T-helper 17 cell (primary cell): ENCODE data around the gene HOXA5. TPM values are rescaled to one million over a fixed set of nuclear protein-coding genes. Genes with fewer than 3 reads are reported as not detected.

Experiments used
- ATAC-seq: fragments of 150-1000 bp; cut with Tn5 transposase; 2 replicates; pipeline ENCODE4 v1.10.0; 2021; ENCODE audit warnings: mild to moderate bottlenecking, moderate library complexity
- DNase-seq, 3 donors: peaks; one replicate each; pipeline versions ENCODE4 v3.0.0 to v3.0.0-alpha.2; 2020 to 2021
- H3K9me3 ChIP-seq: one replicate; pipeline ENCODE4 v1.7.0; 2013; ENCODE audit warnings: low read length, mild to moderate bottlenecking; ENCODE audit not compliant: control insufficient read depth, poor library complexity, severe bottlenecking
- H3K27ac Mint-ChIP-seq: one replicate; pipeline ENCODE4 v1.8.0; 2022; ENCODE audit warnings: mild to moderate bottlenecking, moderate library complexity, mixed read lengths
- H3K27me3 Mint-ChIP-seq: one replicate; pipeline ENCODE4 v1.8.0; 2022; ENCODE audit warnings: mixed read lengths
- H3K36me3 Mint-ChIP-seq: one replicate; pipeline ENCODE4 v1.8.0; 2022; ENCODE audit warnings: low read depth, mixed read lengths
- H3K4me1 Mint-ChIP-seq: one replicate; pipeline ENCODE4 v1.8.0; 2022; ENCODE audit warnings: mild to moderate bottlenecking, mixed read lengths
- H3K4me3 Mint-ChIP-seq: one replicate; pipeline ENCODE4 v1.8.0; 2022; ENCODE audit warnings: mild to moderate bottlenecking, moderate library complexity, mixed read lengths
- total RNA-seq, 4 donors: library from RNA in 2 of 4; stranded (reverse) in 2 of 4; gene quantifications; one replicate each; pipeline ENCODE4 v1.2.3 and lab custom pipeline; 2022 to 2026

The HOXA5 gene
- total RNA-seq, 2 donors from 2014 or later = 0.26 TPM; not detected in 1

DNA sequence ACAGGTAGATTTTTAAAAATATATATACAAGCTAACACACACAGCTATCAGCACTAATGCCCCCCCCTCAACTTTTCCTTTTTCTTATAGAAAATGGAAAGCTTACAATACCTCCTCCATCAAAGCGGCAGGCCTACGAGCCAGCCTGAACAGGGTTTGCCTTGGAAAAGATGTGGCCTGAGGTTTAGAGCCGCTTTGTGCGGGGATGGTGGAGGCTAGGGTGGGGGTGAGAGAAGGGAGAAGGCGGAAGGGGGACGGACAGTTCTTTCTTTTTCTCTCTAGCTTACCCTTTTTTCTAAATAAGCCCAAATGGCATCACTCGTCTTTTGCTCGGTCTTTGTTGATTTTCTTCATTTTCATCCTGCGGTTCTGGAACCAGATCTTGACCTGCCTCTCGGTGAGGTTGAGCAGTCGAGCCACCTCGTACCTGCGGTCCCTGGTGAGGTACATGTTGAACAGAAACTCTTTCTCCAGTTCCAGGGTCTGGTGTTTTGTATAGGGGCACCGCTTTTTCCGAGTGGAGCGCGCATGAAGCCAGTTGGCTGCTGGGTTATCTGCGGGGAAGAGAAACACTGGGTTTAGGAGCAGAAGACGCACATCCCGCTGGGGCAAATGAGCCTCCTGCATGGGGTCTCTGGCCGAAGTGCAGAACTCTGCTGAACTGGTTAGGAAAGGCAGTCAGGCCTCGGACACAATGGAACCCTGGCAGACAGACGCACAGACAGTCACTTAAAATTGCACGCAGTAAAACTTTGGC lies 20.0 kb upstream of the HOXA5 start:
- Mint-ChIP-seq H3K36me3 (peaks cover 5% of the 10 kb centered on the region), H3K4me3 (peak overlapping the region; percentile 64), H3K27me3 (peaks cover 79% of the 10 kb centered on the region), H3K27ac (peak overlapping the region; percentile 86), H3K4me1 (peaks cover 15% of the 10 kb centered on the region)
- DNase-seq (no peak), ATAC-seq (no peak)
- no peaks in the 10 kb centered on the region for H3K9me3 ChIP-seq

DNA sequence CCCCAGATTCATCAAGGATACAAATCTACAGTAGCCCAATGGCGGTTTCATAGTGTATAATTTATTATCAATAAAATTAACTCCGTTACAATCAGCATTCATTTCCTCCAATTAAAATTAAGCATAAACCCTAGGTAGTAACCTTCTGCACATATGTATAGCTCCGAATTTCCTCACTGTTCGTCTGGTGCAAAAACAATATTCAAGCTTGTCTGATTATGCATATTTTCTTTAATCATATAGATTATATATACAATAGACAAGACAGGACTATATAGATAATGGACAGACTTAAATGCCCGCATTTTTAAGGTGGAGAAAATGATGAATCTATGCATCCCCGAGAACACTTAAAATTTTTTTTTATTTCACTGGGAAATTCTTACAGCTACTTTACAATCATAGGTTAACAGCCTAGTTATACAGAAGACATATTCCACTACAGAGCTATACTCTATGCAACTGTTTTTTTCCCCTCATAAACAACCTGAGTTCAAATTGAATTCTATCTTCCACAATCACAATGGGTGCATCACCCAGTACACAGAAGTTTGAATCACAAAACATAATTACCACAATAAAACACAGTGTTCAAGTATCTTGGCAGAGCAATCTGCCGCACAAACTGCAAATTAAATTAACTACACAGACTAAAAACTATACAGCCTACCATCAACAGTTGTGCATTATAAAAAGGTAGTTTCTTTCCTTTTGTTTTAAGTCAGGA lies 19.2 kb upstream of the HOXA5 start:
- Mint-ChIP-seq H3K36me3 (peaks cover 8% of the 10 kb centered on the region), H3K27ac (no peak overlapping the region), H3K4me3 (no peak overlapping the region), H3K4me1 (peaks cover 21% of the 10 kb centered on the region), H3K27me3 (peaks cover 79% of the 10 kb centered on the region)
- ATAC-seq (no peak), DNase-seq (no peak)
- H3K9me3 ChIP-seq = no peaks in the 10 kb centered on the region

DNA sequence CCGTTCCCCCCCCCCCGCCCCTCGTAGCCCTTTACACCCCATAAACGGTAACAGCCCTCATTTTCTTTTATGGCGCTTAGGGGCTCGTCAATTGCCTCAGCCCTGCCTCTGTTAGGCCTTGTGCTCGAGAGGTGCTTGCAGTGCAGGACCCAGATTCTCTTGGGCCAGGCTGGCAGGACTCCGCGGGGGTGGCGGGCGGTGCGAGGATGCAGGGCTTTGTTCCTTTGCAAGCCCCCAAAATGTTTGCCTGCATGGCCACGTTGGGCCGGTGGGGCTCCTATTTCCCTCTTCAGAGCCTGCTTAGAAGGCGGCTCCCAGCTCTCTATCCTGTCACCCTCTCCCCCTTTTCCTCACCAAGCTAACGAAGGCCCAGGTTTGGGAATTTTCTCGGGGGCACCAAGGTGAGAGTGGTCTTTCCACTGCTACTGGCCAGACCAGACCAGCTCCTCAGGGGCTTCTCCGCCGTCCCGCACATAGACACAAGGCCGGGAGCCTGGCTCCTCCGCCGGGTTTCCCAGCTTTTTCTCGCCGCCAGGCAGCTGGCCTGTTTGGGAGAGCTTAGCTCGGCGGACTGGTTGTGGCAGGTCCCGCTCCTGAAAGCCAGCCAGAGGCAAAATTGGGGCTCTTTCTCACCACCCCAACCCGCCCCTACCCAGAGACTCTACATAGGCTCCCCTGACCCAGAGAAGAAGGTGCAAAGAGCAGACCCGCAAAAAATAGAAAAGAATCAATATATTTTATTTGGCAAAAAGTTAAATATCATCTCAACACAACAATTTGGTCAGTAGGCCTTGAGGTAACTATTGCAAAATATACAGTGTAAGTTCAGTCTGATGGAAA lies 18.5 kb upstream of the HOXA5 start:
- Mint-ChIP-seq H3K4me3 (peak overlapping the region; percentile 19), H3K4me1 (peaks cover 21% of the 10 kb centered on the region), H3K27ac (no peak overlapping the region), H3K36me3 (peaks cover 7% of the 10 kb centered on the region), H3K27me3 (peaks cover 79% of the 10 kb centered on the region)
- DNase-seq = no peak
- H3K9me3 ChIP-seq = no peaks in the 10 kb centered on the region
- ATAC-seq = no peak

DNA sequence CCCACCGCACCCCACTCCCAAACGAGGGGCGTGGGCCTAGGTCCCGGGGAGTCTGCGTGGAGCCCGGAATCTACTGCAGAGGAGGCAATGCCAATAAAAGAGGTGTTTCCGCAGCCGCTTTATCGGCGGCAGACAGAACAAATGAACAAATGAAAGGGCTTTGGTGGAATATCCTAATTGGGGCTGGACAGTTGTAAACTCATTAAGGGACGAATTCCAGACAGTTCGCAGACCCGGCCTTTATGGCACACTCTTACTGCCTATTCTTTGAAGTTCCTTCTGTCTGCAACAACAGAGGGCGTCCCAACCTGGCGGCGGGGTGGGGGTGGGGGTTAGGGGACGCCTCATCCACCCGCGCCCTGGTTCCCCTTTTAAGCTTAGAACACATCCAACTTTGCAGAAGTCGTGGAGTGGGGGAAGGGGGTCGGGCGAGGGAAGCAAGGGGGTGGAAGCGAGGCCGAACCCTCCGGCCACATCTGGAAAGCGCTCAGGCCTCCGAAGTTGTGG lies 17.8 kb upstream of the HOXA5 start:
- Mint-ChIP-seq H3K36me3 (peaks cover 7% of the 10 kb centered on the region), H3K27me3 (peaks cover 79% of the 10 kb centered on the region), H3K4me1 (peaks cover 21% of the 10 kb centered on the region), H3K4me3 (peak overlapping the region; percentile 83), H3K27ac (peak overlapping the region; percentile 74)
- ATAC-seq (no peak), DNase-seq (no peak)
- no peaks in the 10 kb centered on the region for H3K9me3 ChIP-seq

DNA sequence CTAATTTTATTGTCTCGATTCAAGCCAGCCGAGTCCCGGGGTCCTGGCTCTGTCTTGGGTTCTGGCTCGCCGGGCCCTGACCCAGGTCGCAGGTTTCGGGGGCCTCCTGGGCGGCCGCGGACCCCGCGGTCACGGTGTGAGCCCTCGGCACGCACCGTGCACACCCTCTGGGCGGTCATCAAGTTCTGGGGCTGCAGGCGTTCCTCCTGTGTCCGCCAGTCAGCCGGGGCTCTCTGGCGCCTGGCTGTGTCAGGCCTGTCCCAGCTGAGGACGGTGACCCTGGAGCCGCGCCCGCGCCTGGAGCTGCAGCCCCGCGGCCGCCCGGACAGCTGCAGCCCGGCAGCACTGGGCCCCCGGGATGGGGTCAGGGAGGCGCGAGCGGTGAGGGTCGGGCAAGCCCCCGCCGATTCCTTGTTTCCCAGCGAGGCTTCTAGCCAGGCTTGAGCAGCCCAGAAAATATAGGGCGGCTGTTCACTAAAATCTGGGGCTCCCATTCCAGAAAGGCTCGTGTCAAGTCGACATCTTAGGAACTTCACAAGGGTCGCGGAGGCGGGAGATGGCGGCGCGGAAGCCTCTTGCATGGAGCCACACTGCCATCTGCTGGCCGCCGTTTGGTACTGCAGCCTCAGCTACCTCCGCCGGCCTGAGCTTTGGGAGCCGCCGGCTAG lies 17.2 kb upstream of the HOXA5 start:
- H3K9me3 ChIP-seq = no peaks in the 10 kb centered on the region
- peak; percentile 76 to 83 (median 78) for DNase-seq
- Mint-ChIP-seq H3K4me1 (peaks cover 21% of the 10 kb centered on the region), H3K36me3 (peaks cover 7% of the 10 kb centered on the region), H3K27ac (peak overlapping the region; percentile 78), H3K4me3 (peak overlapping the region; percentile 83), H3K27me3 (peaks cover 80% of the 10 kb centered on the region)
- ATAC-seq = peak; percentile 85

DNA sequence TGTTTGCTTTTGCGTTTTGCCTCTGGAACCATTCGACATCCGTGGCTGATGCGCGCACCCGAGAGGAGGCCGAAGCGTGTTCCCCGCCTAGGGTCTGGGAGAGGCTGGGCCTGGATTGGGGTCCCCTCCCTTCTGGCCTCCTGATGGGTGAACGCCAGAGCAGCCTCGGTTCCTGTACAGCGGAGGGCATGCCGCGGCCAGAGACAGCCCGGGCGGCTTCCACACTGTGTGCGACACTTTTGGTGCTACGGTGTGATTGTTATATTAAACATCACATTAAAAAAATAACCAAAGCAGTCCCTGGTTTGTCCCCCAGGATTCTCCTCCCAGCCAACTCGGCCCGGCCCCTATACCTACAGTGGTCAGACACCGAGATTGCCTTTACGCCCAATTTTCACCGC lies 16.7 kb upstream of the HOXA5 start:
- ATAC-seq = peak; percentile 21
- no peak for DNase-seq

DNA sequence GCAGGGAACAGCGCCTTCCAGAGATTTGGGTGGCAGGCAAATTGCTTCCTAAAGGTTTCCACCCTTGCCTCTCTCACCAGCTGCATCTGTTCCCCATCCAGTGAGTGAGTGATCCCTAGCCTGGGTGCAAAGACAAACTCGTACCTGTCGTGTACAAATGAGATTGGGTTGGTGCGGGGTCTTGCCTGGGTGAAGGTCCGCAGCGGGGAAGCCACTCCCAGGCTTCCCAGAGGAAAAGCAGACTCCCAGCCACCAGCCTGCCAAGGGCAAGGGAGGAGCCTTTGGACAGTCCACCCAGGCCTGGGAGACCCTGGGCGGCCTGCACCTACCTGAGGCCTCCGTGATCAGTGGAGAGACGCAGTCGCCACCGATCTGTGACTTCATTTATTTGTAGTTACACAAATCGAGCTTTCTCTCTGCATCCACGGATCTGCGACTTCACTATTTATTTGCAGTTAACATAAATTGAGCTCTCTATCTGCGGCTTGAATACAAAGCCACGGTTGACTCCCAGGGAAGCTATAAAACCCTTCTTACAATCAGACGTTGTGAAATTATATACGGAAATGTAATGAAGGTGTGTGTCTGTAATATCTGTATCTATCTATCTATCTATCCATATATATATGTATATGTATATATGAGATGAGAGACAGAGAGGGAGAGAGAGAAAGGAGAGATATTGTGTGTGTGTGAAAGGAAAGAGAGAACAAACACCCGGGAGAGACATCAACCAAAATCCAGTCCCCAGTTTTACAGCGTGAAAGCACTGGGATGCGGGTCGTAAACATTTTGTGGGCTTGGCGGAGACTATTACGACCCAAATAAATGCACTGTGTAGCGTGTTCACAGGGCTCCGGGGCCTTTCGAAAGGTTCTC lies 16.0 kb upstream of the HOXA5 start:
- peak overlapping the region; percentile 78 for H3K27ac Mint-ChIP-seq
- peaks cover 85% of the 10 kb centered on the region for H3K27me3 Mint-ChIP-seq
- ATAC-seq = no peak
- peak overlapping the region; percentile 73 for H3K4me3 Mint-ChIP-seq
- DNase-seq = no peak
- H3K9me3 ChIP-seq = no peaks in the 10 kb centered on the region
- peaks cover 29% of the 10 kb centered on the region for H3K4me1 Mint-ChIP-seq
- peaks cover 10% of the 10 kb centered on the region for H3K36me3 Mint-ChIP-seq

More for the DNA sequence above, 16.7 kb upstream of the HOXA5 start:
- peaks cover 7% of the 10 kb centered on the region for H3K36me3 Mint-ChIP-seq
- no peaks in the 10 kb centered on the region for H3K9me3 ChIP-seq
- H3K27me3 Mint-ChIP-seq = peaks cover 82% of the 10 kb centered on the region
- H3K4me3 Mint-ChIP-seq = peak overlapping the region; percentile 73
- peaks cover 24% of the 10 kb centered on the region for H3K4me1 Mint-ChIP-seq
- H3K27ac Mint-ChIP-seq = peak overlapping the region; percentile 78

DNA sequence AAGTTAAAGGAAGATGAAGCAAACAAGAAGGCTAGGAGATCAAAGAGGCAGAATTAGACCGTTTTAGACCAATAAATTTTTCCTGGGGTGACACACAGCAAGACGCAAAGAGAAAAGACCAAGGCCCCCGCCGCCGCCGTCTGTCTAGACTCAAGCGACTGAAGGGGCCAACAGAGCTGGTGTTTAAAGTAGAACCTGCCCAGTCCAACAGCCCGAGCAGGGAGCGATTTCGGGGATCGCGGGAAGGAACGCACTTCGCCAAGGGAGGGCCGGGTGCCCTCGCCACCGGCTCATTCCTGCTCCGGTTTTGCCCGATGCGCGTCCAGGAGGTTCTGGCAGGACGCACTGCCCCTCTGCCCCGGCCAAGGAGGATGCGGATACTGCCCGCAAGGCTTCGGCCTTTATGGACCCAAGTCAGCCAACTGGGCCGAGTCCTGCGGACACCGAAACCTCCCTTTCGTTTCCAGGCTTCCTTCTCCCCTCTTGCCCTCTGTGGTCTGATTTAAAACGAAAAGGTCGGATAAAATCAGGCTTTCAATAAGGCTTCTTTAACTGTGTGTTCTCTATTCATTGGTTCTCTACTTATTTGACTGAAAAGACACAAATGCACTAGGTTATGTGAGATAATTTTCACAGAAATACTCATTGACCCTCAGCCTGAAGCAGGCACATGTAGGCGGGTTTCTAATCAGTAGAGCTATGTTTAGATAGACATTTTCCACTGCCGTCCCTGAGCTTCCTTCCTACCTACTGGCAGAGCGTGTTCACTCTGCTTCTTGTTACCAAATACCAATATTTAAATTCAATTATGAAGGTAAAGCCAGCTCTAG lies 15.2 kb upstream of the HOXA5 start:
- H3K9me3 ChIP-seq = no peaks in the 10 kb centered on the region
- peak overlapping the region; percentile 78 for H3K27ac Mint-ChIP-seq
- peaks cover 12% of the 10 kb centered on the region for H3K36me3 Mint-ChIP-seq
- no peak for DNase-seq
- H3K27me3 Mint-ChIP-seq = peaks cover 85% of the 10 kb centered on the region
- ATAC-seq = no peak
- H3K4me1 Mint-ChIP-seq = peaks cover 30% of the 10 kb centered on the region
- peak overlapping the region; percentile 15 for H3K4me3 Mint-ChIP-seq

DNA sequence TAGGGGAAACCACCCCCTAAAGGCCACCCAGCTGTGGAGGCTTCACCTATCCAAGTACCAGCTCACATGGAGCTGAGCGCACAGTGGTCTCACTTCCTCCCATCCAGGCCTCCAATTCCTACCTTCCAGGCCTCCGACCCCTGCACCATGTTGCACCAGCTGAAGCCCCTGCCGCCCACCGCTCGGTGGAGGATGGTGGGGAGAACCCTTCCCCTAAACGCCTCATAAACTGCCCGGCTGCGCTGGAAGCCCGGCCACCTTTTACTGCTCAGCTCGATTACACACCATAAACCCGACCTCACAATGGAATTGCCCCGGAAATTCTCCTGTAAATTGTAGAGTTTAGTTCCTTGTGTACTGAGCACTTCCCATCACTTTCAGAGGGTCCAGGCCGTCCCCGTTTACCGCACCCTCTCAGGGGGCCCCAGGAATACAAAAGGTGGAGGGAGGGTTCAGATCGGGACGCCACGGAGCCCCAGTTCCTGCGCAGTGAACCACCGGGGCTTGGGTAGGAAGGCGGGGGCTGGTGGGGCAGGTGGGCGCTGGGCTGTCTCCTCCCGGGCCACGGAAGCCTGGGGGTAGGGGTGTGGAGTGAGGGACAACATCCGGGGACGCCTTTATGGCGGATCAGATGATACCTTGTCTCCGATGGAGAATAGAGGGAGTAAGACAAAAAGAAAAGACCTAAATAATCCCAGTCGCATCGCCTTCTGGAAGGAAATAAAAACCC lies 14.4 kb upstream of the HOXA5 start:
- H3K4me1 Mint-ChIP-seq = peaks cover 34% of the 10 kb centered on the region

DNA sequence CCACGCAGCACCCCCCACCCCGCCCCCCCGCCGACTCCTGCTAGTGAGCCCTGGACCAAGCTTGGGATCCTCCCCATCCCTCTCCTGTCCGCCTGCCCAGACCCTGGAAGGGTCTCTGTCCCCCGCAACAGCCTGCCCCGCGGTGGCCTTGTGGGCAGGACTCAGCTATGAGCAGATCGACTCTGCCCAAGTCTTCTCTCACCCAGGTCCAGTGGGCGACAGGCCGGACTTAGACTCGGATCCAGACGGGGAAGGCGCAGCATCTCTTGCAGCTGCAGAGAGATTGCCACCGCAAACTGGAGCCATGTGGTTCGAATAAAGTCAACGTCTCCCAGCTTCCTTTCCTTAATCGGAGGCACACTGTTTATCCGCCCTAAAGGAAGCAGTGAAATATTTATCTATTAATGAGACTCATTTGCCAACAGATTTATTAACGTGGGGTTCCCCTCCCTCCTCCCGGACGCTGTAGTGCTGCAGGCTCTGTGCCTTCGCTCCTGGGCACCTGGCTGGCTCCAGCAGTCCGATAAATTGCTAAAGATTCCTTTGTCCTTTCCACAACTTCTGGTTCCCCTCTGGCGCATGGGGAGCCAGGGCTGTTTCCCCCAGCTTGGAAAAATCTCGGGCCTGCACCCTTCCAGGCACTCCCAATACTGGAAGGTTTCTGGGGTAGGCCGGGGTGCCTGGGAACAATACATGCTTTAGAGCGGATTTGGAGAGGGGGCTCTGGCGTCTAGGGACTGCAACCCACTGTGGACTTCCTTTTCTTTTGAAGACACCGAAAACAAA lies 13.6 kb upstream of the HOXA5 start:
- H3K36me3 Mint-ChIP-seq = peaks cover 13% of the 10 kb centered on the region
- no peak for ATAC-seq
- H3K27ac Mint-ChIP-seq = peak overlapping the region; percentile 78
- H3K27me3 Mint-ChIP-seq = peaks cover 83% of the 10 kb centered on the region
- peaks cover 37% of the 10 kb centered on the region for H3K4me1 Mint-ChIP-seq
- peak overlapping the region; percentile 72 for H3K4me3 Mint-ChIP-seq
- no peak for DNase-seq
- H3K9me3 ChIP-seq = no peaks in the 10 kb centered on the region

More for the DNA sequence above, 14.4 kb upstream of the HOXA5 start:
- ATAC-seq (no peak), DNase-seq (no peak)
- Mint-ChIP-seq H3K27me3 (peaks cover 84% of the 10 kb centered on the region), H3K4me3 (peak overlapping the region; percentile 72), H3K36me3 (peaks cover 13% of the 10 kb centered on the region), H3K27ac (peak overlapping the region; percentile 78)
- no peaks in the 10 kb centered on the region for H3K9me3 ChIP-seq
